ENCODE measurements around the gene BMS1. TPM values are rescaled to one million over a fixed set of nuclear protein-coding genes. Genes with fewer than 3 reads are reported as not detected.

The BMS1 gene
- total RNA-seq, 1 donor from 2014 or later, result 21.8 TPM

DNA sequence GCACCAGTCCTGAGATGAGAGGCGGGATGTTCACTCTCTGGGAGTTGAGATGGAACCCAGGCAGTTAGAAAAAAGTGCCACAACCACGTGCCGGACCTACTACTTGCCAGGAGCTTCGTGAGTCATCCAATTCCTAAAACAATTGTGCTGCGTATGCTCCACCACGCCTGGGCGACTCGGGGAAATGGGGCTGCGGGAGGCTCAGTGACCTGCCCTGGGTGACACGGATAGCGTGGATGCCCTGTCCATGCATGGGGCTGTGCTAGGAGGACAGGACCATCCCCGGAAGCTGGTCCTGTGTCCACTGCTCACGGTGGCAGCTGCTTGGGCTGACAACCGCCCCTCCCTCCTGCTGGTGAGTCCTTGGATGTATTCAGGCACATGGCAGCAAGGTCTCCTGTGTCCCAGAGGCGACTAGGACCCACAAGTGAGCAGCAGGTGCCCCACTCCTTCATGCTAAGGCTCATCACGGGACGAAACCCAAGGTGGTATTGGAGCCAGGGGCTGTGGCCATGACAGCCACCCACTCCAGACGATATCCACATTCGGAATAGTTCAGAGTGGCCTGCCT is 90.4 kb downstream of the BMS1 start:
- H3K4me1 Mint-ChIP-seq, result no peaks in the 10 kb centered on the region
- H3K27ac Mint-ChIP-seq, result no peak overlapping the region
- no peak for DNase-seq (ENCODE audit: low spot score in 2 of 2, unreplicated experiment in 2 of 2)
- no peaks in the 10 kb centered on the region for H3K9me3 Mint-ChIP-seq
- H3K27me3 Mint-ChIP-seq (ENCODE audit: low read depth), result peaks cover 17% of the 10 kb centered on the region
- TF ChIP-seq, protein P1, sequence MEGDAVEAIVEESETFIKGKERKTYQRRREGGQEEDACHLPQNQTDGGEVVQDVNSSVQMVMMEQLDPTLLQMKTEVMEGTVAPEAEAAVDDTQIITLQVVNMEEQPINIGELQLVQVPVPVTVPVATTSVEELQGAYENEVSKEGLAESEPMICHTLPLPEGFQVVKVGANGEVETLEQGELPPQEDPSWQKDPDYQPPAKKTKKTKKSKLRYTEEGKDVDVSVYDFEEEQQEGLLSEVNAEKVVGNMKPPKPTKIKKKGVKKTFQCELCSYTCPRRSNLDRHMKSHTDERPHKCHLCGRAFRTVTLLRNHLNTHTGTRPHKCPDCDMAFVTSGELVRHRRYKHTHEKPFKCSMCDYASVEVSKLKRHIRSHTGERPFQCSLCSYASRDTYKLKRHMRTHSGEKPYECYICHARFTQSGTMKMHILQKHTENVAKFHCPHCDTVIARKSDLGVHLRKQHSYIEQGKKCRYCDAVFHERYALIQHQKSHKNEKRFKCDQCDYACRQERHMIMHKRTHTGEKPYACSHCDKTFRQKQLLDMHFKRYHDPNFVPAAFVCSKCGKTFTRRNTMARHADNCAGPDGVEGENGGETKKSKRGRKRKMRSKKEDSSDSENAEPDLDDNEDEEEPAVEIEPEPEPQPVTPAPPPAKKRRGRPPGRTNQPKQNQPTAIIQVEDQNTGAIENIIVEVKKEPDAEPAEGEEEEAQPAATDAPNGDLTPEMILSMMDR (IDR thresholded peaks at IDR 0.05; ENCODE audit: unreplicated experiment), result no peak
- no peak overlapping the region for H3K4me3 Mint-ChIP-seq
- no peaks in the 10 kb centered on the region for H3K36me3 Mint-ChIP-seq

DNA sequence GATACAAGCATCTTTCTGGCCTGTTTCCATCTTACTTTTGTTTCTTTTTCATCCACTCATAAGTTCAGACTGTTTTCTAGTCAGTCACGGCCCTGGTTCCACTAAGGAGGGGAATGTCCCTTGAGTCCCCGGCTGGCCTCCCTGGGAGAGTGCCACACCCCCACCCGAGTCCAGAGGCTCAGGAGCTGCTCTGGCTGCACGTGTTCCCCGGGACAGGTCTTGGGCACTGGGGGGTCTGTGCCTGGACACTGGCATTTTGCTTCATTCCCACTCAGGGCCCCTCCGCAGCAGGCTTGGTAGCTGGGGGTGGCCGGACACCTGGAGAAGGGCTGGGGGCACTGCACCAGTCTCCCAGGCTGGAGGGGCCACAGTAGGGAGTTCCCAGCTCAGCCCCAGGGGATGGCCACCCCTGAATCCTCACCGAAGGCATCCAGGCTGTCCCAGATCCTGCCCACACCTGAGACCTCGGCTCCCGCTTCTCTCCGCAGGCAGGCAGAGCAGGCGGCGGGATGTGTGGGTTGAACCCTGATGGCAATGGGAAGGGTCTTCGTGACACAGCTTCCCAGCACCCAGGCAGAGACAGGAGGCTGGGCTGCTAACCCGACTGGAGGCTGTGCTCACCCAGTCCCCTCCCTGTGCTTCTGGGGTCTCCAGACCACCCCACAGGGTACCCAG is 92.3 kb downstream of the BMS1 start:
- Mint-ChIP-seq H3K4me1 (no peaks in the 10 kb centered on the region), H3K9me3 (no peaks in the 10 kb centered on the region), H3K27ac (no peak overlapping the region), H3K36me3 (no peaks in the 10 kb centered on the region), H3K4me3 (no peak overlapping the region), H3K27me3 (ENCODE audit: low read depth) (peaks cover 17% of the 10 kb centered on the region)
- DNase-seq (ENCODE audit: low spot score in 2 of 2, unreplicated experiment in 2 of 2), result no peak
- TF ChIP-seq, protein P1 (IDR thresholded peaks at IDR 0.05; ENCODE audit: unreplicated experiment), result no peak

DNA sequence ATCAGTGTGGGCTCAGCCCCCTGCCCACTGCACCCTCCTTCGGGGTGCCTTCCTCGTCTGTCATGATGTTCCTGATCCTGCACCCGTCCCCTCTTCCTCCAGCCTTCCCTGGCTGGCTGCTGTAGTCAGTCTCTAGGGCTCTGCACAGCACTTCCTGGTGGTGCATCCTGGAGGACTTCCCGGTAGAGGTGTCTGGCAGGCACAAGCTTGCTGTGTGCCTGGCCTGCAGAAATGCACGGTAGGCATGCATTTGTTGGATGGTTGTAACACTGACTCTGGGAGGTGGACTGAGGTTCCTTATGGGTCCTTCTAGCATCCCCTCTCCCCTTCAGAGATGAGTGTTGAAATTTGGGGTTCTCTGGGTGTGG is 92.8 kb downstream of the BMS1 start:
- no peaks in the 10 kb centered on the region for H3K36me3 Mint-ChIP-seq
- TF ChIP-seq, protein P1 (IDR thresholded peaks at IDR 0.05; ENCODE audit: unreplicated experiment), result no peak
- DNase-seq (ENCODE audit: low spot score in 2 of 2, unreplicated experiment in 2 of 2), result no peak

DNA sequence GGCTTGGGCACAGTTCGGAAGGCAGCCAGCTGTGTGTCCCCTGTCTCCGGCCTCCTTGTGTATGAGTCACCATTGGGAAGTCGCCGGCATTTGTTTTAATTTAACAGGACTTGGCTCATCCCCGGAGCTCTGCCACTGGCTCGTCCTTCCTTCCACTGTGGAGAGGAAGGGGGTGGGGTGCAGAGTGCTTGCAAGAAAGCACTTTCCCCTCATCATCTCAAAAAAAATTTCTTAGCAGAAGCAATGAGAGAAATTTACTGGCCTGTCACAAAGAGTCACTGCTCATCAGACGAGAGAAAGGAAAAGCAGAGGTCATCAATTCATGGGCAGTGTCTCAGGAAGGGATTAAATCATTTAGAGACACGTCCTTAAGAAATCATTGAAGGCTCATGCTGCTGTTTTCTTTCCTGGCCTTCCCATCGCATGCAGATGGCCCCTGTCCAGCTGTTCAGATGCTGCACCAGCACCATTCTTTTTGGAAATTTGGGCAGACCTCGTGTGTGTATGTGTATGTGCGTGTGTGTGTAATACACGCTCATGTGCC is 93.3 kb downstream of the BMS1 start:
- H3K36me3 Mint-ChIP-seq, result no peaks in the 10 kb centered on the region
- no peak overlapping the region for H3K27ac Mint-ChIP-seq
- DNase-seq (ENCODE audit: low spot score in 2 of 2, unreplicated experiment in 2 of 2), result no peak
- TF ChIP-seq, protein P1 (IDR thresholded peaks at IDR 0.05; ENCODE audit: unreplicated experiment), result no peak
- H3K4me1 Mint-ChIP-seq, result no peaks in the 10 kb centered on the region
- no peak overlapping the region for H3K4me3 Mint-ChIP-seq
- H3K27me3 Mint-ChIP-seq (ENCODE audit: low read depth), result peaks cover 14% of the 10 kb centered on the region
- peaks cover 6% of the 10 kb centered on the region for H3K9me3 Mint-ChIP-seq

More for the DNA sequence above, 92.8 kb downstream of the BMS1 start:
- Mint-ChIP-seq H3K4me1 (no peaks in the 10 kb centered on the region), H3K9me3 (peaks cover 4% of the 10 kb centered on the region), H3K4me3 (no peak overlapping the region), H3K27ac (no peak overlapping the region), H3K27me3 (ENCODE audit: low read depth) (peaks cover 14% of the 10 kb centered on the region)

DNA sequence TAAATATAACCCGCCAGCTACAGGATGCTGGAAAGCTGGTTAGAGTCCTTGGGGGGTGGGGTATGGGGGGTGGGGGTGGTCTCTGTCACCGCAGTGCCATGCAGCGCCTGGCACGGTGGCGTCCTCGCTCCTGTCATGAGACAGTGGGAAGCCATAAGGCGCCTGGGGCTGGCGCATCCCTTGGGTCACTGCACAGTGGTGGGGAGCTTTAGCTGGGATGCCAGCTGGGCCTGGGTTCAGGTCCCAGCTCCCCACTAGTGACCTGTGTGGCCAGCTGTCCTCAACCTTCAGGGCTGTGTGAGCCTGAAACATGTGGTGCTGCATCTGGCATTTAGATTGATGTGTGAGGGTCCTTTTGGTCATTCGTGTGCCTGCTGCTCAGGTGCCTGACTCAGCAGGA is 93.9 kb downstream of the BMS1 start:
- Mint-ChIP-seq H3K27ac (no peak overlapping the region), H3K4me3 (no peak overlapping the region), H3K27me3 (ENCODE audit: low read depth) (peaks cover 14% of the 10 kb centered on the region), H3K36me3 (no peaks in the 10 kb centered on the region), H3K9me3 (peaks cover 10% of the 10 kb centered on the region), H3K4me1 (no peaks in the 10 kb centered on the region)
- no peak for DNase-seq (ENCODE audit: low spot score in 2 of 2, unreplicated experiment in 2 of 2)
- TF ChIP-seq, protein P1 (IDR thresholded peaks at IDR 0.05; ENCODE audit: unreplicated experiment), result no peak

All from mesothelial cell of epicardium (in vitro differentiated cells).